ENCODE results near the gene PARD3B. TPM values are rescaled to one million over a fixed set of nuclear protein-coding genes. Genes with fewer than 3 reads are reported as not detected.

Gene PARD3B
- total RNA-seq, 1 experiment from 2014 or later = 3.6 TPM

GRCh38 chr2:205405752-205406151, 860.5 kb downstream of the PARD3B start:
- H3K4me3 ChIP-seq (ENCODE audit: low read depth in 2 of 2, low read length in 2 of 2) = no peak overlapping the region
- in situ Hi-C loops (cut with HindIII; ENCODE audit: low pct_unique_long_range_greater_than_20kb, low sequenced_read_pairs) = no loop called here
- ChIA-PET POLR2A (no interaction called here), CTCF (no interaction called here)
- no TSS peak for BruUV-seq (replicated peaks)
- H3K36me3 ChIP-seq (ENCODE audit: control insufficient read depth, insufficient read depth, low read length) = no peaks in the 10 kb centered on the region
- TF ChIP-seq SIN3A (IDR thresholded peaks at IDR 0.05; ENCODE audit: borderline replicate concordance, insufficient read depth, low read depth, low read length) (no peak), TCF7L2 (IDR thresholded peaks at IDR 0.05; ENCODE audit: low read depth, low read length) (no peak), CTCF (IDR thresholded peaks at IDR 0.05) (no peak), REST (IDR thresholded peaks at IDR 0.05; ENCODE audit: insufficient read depth in 1 of 2, low read depth in 2 of 2, low read length in 1 of 2) (no peak), POLR2AphosphoS5 (IDR thresholded peaks at IDR 0.05; ENCODE audit: low read depth, low read length) (no peak)
- intact Hi-C loops (cut with micrococcal nuclease; ENCODE audit: unreplicated experiment) = no loop called here
- H3K27me3 ChIP-seq (ENCODE audit: control insufficient read depth, insufficient read depth, low read length) = no peaks in the 10 kb centered on the region
- no peaks in the 10 kb centered on the region for H3K4me1 ChIP-seq (ENCODE audit: control insufficient read depth, insufficient read depth, low read length)
- ATAC-seq (no peak), DNase-seq (ENCODE audit: low read depth, low spot score) (no peak)
- H3K9me3 ChIP-seq (ENCODE audit: control insufficient read depth, insufficient read depth, low read depth, low read length) = no peaks in the 10 kb centered on the region
- H3K27ac ChIP-seq (ENCODE audit: low read length) = no peak overlapping the region

- DNase-seq (ENCODE audit: low read depth, low spot score) (no peak), ATAC-seq (no peak)
- no peaks in the 10 kb centered on the region for H3K27me3 ChIP-seq (ENCODE audit: control insufficient read depth, insufficient read depth, low read length)
- TF ChIP-seq SIN3A (IDR thresholded peaks at IDR 0.05; ENCODE audit: borderline replicate concordance, insufficient read depth, low read depth, low read length) = no peak
- no peak for TF ChIP-seq REST (IDR thresholded peaks at IDR 0.05; ENCODE audit: insufficient read depth in 1 of 2, low read depth in 2 of 2, low read length in 1 of 2)
- TF ChIP-seq POLR2AphosphoS5 (IDR thresholded peaks at IDR 0.05; ENCODE audit: low read depth, low read length) = no peak
- TF ChIP-seq CTCF (IDR thresholded peaks at IDR 0.05) = no peak
- no peak for TF ChIP-seq TCF7L2 (IDR thresholded peaks at IDR 0.05; ENCODE audit: low read depth, low read length)
- in situ Hi-C loops (cut with HindIII; ENCODE audit: low pct_unique_long_range_greater_than_20kb, low sequenced_read_pairs) (no loop called here), intact Hi-C loops (cut with micrococcal nuclease; ENCODE audit: unreplicated experiment) (no loop called here)
- no TSS peak for BruUV-seq (replicated peaks)
- H3K4me3 ChIP-seq (ENCODE audit: low read depth in 2 of 2, low read length in 2 of 2) = no peak overlapping the region
- H3K27ac ChIP-seq (ENCODE audit: low read length) = no peak overlapping the region
- no peaks in the 10 kb centered on the region for H3K9me3 ChIP-seq (ENCODE audit: control insufficient read depth, insufficient read depth, low read depth, low read length)
- CTCF ChIA-PET = no interaction called here
- POLR2A ChIA-PET = no interaction called here
- no peaks in the 10 kb centered on the region for H3K36me3 ChIP-seq (ENCODE audit: control insufficient read depth, insufficient read depth, low read length)
- no peaks in the 10 kb centered on the region for H3K4me1 ChIP-seq (ENCODE audit: control insufficient read depth, insufficient read depth, low read length)
Measured at GRCh38 chr2:205407984-205408383, 862.7 kb downstream of the PARD3B start.

Measured in Panc1 (cell line).